T-helper 22 cell (primary cell): ENCODE data around the gene TRIM28.

Experiments used
- DNase-seq: peaks from one replicate; pipeline ENCODE4 v3.0.0-alpha.2; 2020; ENCODE audit warnings: low read depth

Gene TRIM28

GRCh38 chr19:58579473-58580142 lies 35.7 kb downstream of the TRIM28 start:
- DNase-seq = no peak

- DNase-seq = peak; percentile 66
Observed at GRCh38 chr19:58581227-58582141, 37.6 kb downstream of the TRIM28 start.

- no peak for DNase-seq
Observed at GRCh38 chr19:58582985-58583384, 39.1 kb downstream of the TRIM28 start.

GRCh38 chr19:58584498-58585441 lies 40.9 kb downstream of the TRIM28 start:
- no peak for DNase-seq

- DNase-seq = no peak
Observed at GRCh38 chr19:58585442-58586132, 41.7 kb downstream of the TRIM28 start.

GRCh38 chr19:58586133-58586765 lies 42.4 kb downstream of the TRIM28 start:
- no peak for DNase-seq
